GM19240 (cell line): Measurements from ENCODE around the gene NEGR1.
"Not testable (repeated sequence)": the region's sequence is repeated elsewhere in the genome, so short reads cannot be mapped to it uniquely, and the experiment has no call there.

Experiments
- DNase-seq: peaks from one replicate; pipeline ENCODE4 v3.0.0; 2011; ENCODE audit warnings: low spot score; ENCODE audit not compliant: insufficient read length

Gene NEGR1

DNA sequence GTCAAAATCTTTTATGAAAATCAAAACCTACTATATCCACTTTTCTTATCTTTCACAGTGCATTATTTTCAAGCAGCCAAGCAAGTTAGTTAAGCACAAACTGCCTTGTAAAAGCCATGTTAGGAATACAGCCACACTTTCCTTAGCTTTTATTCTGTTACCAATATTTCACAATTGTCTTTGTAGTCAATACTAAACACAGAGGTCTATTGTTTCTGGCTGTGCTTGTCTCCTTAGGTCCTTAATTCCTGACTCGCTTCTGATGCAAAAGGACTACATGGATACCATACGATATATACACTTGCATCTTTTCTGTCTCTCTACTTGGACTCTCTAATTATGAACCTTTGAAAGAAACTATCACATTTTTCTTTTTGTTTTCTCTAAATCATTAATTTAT lies 331.8 kb downstream of the NEGR1 start:
- DNase-seq, result no peak

GRCh38 chr1:71949681-71950080 lies 332.7 kb downstream of the NEGR1 start:
- DNase-seq, result no peak

- DNase-seq, result no peak
Observed at GRCh38 chr1:71948561-71948960, 333.8 kb downstream of the NEGR1 start.

DNA sequence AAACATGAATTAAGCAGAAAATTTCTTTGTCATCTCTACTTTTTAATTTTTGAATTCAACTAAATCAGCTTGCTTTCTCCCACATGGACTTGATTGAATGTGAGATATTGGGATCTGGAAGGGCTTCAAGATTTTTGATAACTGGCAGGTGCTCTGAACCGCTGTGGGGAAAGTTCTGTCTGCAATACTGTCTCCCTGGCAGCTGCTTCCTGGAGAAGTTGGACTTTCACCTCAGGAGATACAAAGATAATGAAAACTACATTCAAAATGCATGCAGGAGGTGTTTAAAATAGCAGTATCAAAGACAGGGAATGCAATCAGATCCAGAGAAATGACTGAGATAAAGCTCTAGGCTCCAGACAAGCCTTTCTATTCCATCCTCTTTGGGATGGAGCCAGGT lies 338.3 kb downstream of the NEGR1 start:
- no peak for DNase-seq

DNA sequence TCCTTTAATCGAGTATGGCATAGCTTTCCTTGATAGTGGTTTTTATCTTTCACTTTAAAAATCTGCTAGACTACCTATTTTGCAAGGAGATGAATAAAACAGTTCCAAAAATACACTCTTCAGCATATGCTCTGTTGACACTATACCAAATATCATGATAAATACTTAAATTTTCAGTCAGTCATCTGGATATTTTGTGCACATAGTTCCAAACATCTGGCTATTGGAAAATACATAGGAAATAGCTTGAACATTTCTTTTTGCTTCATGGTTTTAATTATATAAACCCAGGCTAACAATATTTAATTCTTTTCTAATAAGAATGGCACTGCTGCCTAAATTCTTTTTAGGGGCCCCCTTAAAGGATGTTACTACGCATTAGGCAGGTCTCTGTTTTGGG lies 342.1 kb downstream of the NEGR1 start:
- DNase-seq, result no peak

DNA sequence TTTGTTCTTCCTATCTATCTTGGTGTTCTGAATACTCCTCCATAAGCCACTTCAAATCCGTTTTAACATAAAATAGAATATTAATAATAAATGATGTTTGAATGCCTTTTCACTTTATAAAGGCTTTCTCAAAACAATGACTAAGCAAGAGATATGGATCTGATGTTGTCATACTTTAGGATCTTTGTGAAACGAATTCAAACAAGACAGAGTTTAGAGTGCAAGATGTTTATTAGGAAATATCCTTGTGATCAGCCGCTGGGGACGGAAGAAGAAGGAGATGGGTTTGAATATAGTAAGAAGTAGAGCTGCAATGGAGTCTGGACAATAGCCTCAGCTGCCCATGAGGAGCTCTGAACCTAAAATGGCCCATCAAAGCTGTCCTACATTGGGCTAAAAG lies 351.8 kb downstream of the NEGR1 start:
- no peak for DNase-seq

DNA sequence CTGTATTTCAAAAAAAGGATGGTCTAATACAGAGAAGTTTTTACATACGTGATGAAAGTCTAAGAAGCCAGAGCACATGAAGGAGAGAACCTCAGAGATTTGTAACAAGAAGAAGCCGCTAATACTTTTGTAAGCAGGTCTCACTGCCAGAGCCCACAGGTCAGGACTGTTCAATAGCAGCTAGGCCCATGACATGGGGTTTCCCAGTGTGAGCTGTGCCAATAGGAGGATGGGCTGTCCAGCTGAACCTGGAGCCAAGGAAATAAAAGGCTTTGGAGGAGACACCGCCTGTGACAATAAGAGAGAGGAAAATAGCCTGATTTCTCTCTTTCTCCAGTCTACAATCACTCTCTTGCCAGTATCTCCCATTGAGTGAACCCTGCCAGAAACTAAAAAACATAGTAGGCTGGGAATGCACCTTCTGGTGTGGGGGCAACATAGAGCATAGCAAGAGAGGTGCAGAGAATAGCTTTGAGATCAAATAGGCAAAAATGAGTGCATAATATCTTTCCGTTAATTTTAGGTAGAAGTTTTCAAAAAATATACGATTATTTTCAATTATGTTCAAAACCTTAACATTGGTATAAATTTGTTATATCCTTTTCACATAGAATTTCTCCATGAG lies 360.3 kb downstream of the NEGR1 start:
- DNase-seq, result no peak

DNA sequence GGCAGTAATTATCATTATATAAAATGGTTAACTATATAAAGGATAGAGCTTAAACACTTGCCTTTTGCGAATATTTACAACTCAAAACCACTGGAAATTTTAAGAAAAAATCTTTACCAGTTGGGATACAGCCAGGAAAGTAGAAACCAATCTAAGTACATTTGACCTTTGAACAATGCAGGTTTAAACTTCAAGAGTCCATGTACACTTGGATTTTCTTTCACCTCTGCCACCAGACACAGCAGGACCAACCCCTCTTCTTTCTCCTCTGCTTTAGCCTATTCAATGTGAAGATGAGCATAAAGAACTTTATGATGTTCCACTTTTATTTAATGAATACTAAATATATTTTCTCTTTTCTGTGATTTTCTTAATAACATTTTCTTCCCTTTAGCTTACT lies 361.1 kb downstream of the NEGR1 start:
- no peak for DNase-seq

GRCh38 chr1:71920556-71920955 lies 361.8 kb downstream of the NEGR1 start:
- DNase-seq, result no peak

DNA sequence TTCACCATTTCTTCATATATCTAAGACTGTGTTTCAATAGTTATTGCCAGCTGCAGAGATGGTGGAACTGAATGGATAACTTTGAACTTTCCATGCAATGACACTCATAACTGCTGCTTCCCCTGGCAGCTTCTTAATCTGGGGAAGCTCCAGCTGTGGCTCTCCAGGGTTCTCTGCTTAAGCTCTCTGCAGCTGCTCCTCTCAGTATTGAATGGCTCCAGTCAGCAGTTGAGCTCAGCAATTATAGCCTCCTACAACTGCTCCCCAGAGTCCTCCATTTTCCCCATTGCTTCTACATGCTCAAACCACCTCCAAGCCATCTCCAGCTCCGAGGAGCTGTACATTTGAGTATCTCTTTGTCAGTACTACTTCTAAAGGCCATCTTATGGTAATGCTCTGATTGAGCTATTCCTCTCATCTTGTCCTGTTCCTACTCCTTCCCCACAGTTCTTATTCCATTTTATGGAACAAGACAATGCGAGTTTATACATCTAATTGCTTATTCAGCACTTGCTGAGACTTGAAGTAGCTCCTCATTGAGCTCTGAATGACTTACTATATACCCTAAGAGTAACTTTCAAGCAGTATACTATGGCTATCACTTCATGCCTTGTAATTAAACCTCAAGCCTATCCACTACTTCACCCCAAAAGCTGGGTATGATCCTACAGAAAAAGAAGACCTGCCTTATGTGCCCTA lies 362.4 kb downstream of the NEGR1 start:
- no peak for DNase-seq

DNA sequence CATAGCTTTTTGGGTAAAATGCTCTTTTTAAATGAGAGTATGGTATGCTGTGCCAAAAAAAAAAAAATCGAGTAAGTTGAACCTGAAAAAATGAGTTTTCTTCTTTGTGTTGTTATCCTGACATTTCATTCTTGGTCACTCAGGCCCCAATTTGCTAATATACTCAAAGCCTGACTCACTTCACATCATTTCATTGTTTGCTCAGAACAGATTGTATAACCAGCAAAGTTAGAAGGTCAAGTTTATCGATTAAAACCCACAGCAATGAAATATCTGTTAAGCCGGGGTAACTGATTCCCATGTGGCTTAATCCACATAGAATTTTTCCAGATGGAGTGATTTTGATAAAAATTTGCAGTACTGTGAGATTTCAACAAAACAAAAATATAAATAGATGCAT lies 363.7 kb downstream of the NEGR1 start:
- no peak for DNase-seq

DNA sequence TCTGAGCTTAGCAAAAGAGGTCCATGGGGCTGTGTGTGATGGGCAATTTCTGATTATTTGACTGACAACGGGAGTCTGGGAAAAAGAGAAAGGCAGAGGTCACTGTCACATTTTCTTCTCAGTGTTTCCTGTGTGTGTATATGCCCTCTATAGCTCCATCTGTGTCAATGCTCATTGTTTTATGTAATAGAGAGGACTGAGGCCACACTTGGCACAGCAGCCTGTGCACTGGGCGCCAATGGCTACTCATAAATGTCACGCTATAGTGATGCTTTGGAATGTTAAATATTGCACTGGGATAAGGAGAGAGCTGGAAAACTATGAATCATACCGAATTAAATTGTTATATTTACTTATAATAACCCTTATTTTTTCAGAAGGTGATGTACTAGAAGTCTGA lies 365.4 kb downstream of the NEGR1 start:
- no peak for DNase-seq

DNA sequence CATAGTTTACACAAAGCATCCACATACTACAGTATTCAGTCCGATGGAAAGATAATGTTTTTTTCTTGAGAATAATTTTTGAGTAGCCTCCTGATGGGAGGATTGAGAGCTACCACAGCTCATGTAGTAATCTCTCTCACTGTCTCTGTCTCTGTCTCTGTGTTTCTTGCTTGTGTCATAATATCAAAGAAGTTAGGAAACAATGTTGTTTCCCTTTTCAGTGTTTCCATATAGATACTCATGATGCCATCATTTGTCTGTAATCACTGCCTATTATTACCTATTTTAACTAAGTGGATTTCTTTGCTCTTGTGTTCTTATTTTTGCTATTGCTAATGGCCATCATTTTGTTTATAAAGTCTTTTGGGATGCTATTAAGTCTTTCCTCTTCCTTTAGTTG lies 367.7 kb downstream of the NEGR1 start:
- DNase-seq, result no peak

DNA sequence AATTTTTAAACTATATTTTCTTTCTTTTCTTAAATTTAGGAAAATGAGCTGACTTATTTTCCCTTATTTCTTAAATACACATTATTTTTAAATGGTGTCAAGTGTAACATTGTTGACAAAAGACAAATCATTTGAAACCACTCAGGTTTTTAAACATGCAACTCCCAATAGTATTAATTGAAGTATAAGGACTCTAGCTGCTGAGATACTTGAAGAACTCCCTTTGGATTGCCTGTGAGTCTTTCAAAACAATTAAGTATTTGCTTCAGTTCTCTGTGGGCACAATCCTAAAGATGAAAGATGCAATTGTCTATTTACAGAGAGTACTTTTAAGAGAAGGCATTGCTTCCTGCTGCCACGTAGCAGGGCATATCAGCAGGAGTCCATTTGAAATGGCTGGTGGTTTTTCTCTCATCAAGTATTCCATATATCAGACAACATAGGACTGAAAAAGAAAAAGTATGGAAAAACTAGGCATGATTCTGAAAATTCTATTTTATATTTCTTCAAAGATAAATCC lies 373.4 kb downstream of the NEGR1 start:
- no peak for DNase-seq

GRCh38 chr1:71908303-71908702 lies 374.0 kb downstream of the NEGR1 start:
- no peak for DNase-seq

- no peak for DNase-seq
Observed at GRCh38 chr1:71899881-71900280, 382.5 kb downstream of the NEGR1 start.

DNA sequence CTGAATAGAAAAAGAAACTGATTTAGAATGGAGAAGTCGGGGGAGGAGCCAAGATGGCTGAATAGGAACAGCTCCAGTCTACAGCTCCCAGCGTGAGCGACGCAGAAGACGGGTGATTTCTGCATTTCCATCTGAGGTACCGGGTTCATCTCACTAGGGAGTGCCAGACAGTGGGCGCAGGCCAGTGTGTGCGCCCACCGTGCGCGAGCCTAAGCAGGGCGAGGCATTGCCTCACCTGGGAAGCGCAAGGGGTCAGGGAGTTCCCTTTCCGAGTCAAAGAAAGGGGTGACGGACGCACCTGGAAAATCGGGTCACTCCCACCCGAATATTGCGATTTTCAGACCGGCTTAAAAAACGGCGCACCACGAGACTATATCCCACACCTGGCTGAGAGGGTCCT lies 394.2 kb downstream of the NEGR1 start:
- DNase-seq, result not testable (repeated sequence)

DNA sequence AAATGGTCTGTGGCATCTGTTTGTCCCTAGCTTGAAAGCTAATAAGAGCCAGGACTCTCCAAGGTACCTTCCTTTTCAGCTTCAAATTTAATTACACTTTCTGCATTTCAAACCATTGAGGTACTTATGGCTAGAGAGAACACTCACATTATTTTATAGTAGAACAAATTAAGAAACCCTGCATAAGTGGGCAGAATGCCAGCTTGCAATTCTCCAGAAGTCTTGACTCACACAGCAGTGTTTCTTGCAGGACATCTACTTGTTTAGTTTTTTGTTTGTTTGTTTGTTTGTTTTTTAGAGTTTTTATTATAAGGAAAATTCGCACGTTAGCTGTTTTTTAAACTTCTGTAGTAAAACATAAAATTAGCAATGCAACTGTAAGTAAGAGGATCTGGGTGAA lies 397.2 kb downstream of the NEGR1 start:
- no peak for DNase-seq

DNA sequence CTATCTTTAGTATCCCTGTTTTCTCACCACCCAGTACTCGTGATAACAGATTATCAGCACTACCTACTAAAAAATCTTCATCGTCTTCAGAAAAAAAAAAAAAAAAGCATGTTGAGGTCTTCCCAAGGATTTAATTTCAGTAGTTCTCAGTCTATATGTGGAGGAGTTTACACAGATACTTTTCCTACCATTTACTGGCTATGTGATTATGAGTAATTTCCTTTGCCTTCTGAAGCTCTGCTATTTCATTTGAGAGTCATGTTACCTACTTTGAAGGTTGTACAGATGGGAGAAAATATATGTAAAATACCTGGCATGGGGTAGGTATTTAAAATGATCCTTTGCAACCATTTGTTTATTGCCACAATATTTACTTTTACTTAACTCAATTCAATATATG lies 399.7 kb downstream of the NEGR1 start:
- no peak for DNase-seq

DNA sequence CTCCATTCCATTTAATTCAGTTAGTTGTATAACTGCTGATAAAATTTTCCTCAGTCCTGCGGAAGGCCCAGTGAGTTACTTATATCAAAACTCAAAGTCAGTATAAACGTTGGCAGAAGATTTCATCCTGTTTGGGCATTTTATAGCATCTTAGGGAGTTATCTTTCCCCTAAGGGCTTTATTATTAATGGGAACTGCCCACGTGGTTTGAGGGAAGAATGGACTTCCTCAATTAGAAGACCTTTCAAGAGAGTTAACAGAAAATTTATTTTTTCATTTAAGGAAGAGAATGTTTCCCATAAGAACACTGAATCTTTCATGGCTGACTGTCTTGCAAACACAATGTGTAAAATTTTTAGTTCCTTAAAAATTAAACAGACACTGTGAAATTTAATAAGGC lies 400.1 kb downstream of the NEGR1 start:
- DNase-seq, result no peak

DNA sequence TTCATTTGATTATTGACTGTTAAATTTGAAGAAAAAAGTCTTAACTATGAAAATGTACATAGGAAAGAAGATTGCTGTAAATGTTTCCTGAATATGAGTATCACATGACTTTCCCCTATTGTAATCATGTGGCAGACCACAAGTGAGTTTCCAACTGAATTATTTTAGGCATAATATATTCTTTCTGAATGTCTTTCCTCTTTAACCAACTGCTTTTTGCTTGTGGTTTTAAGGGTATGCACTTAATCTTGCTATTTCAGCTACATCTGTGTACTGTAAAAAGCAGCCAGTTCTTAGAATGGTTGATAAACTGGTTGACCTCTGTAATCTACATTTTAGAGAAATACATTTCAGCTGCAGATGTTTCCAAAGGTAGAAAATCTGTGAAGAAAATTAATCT lies 400.7 kb downstream of the NEGR1 start:
- no peak for DNase-seq

GRCh38 chr1:71869326-71869725 lies 413.0 kb downstream of the NEGR1 start:
- DNase-seq, result no peak

GRCh38 chr1:71862756-71863155 lies 419.6 kb downstream of the NEGR1 start:
- DNase-seq, result no peak
